CD4-positive, alpha-beta T cell (primary cell): ENCODE measurements around the gene SGSH. TPM values are rescaled to one million over a fixed set of nuclear protein-coding genes. Genes with fewer than 3 reads are reported as not detected.

ENCODE experiments used
- ATAC-seq: fragments of 200-7000 bp; cut with Tn5 transposase; one replicate; pipeline ENCODE4 v1.10.0; 2022; ENCODE audit warnings: mild to moderate bottlenecking; ENCODE audit not compliant: poor library complexity
- CTCF ChIA-PET: fragments of 350-600 bp; sonication (Branson Sonifier 250); formaldehyde crosslinking; loops from one replicate; lab custom pipeline; 2021; ENCODE audit warnings: antibody characterized with exemption, inconsistent platforms; lab: Charles Lee
- POLR2A ChIA-PET: fragments of 350-600 bp; sonication (Branson Sonifier 250); formaldehyde crosslinking; loops from one replicate; lab custom pipeline; 2021; ENCODE audit warnings: antibody characterized with exemption, inconsistent platforms; lab: Charles Lee
- DNase-seq, 14 experiments: peaks; one replicate each; pipeline ENCODE4 v3.0.0-alpha.2; 2013 to 2020; ENCODE audit warnings: mixed read lengths in 2 of 14
- H3K27ac ChIP-seq, 2 donors: one replicate each; pipeline versions ENCODE4 v1.5.1 to v1.7.0; 2013; ENCODE audit warnings: low read length in 2 of 2, low read depth in 1 of 2, mild to moderate bottlenecking in 1 of 2
- H3K27me3 ChIP-seq, 2 experiments: 1 replicate in 1 of 2; 2 replicates in 1 of 2; pipeline versions ENCODE4 v1.6.1 to v1.7.0; 2013; ENCODE audit warnings: low read length in 2 of 2, control low read depth in 1 of 2, mild to moderate bottlenecking in 1 of 2, moderate library complexity in 1 of 2; ENCODE audit not compliant: insufficient read depth in 2 of 2, control insufficient read depth in 1 of 2
- H3K36me3 ChIP-seq: one replicate; pipeline ENCODE4 v1.6.1; 2013; ENCODE audit warnings: low read length, control low read depth; ENCODE audit not compliant: insufficient read depth
- H3K4me1 ChIP-seq: one replicate; pipeline ENCODE4 v1.6.1; 2013; ENCODE audit warnings: low read length, control low read depth; ENCODE audit not compliant: insufficient read depth
- H3K4me3 ChIP-seq: one replicate; pipeline ENCODE4 v1.5.1; 2013; ENCODE audit warnings: mild to moderate bottlenecking, low read length, moderate library complexity
- H3K9me3 ChIP-seq, 2 experiments: 1 replicate in 1 of 2; 2 replicates in 1 of 2; pipeline versions ENCODE4 v1.6.1 to v1.7.0; 2013; ENCODE audit warnings: low read length in 2 of 2, mild to moderate bottlenecking in 2 of 2, control low read depth in 1 of 2, moderate library complexity in 1 of 2; ENCODE audit not compliant: control insufficient read depth in 1 of 2, insufficient read depth in 1 of 2
- H3K27ac Mint-ChIP-seq: one replicate; pipeline ENCODE4 v1.8.0; 2020; ENCODE audit warnings: mixed read lengths
- H3K27me3 Mint-ChIP-seq: one replicate; pipeline ENCODE4 v1.8.0; 2021; ENCODE audit warnings: mixed read lengths
- H3K36me3 Mint-ChIP-seq: one replicate; pipeline ENCODE4 v1.8.0; 2021; ENCODE audit warnings: low read depth, mixed read lengths
- H3K4me1 Mint-ChIP-seq: one replicate; pipeline ENCODE4 v1.8.0; 2021; ENCODE audit warnings: low read depth, mixed read lengths
- H3K4me3 Mint-ChIP-seq: one replicate; pipeline ENCODE4 v1.8.0; 2020; ENCODE audit warnings: mild to moderate bottlenecking, mixed read lengths
- H3K9me3 Mint-ChIP-seq: one replicate; pipeline ENCODE4 v1.8.0; 2020; ENCODE audit warnings: mixed read lengths
- CTCF ChIP-seq: fragments of 200-600 bp; IDR thresholded peaks from one replicate; pipeline ENCODE4 v1.8.0; 2022; ENCODE audit warnings: antibody characterized with exemption, mild to moderate bottlenecking
- intact Hi-C, 2 experiments: fragments of 100-400 bp; cut with DNase I in 1 of 2; cut with micrococcal nuclease in 1 of 2; formaldehyde crosslinking; loops; one replicate each; pipeline versions ENCODE4 v1.15.1 to v1.9.0; 2023 to 2025; cut with DNase I, micrococcal nuclease
- total RNA-seq, 174 experiments: library from RNA in 2 of 174; stranded (reverse) in 2 of 174; gene quantifications; one replicate each; pipeline ENCODE4 v1.2.3 and lab custom pipeline; 2021 to 2026

Gene SGSH
- total RNA-seq, 2 experiments from 2014 or later, result 97.9 to 102 TPM

GRCh38 chr17:80187515-80187941 lies 32.6 kb downstream of the SGSH start:
- no peak for ATAC-seq

DNA sequence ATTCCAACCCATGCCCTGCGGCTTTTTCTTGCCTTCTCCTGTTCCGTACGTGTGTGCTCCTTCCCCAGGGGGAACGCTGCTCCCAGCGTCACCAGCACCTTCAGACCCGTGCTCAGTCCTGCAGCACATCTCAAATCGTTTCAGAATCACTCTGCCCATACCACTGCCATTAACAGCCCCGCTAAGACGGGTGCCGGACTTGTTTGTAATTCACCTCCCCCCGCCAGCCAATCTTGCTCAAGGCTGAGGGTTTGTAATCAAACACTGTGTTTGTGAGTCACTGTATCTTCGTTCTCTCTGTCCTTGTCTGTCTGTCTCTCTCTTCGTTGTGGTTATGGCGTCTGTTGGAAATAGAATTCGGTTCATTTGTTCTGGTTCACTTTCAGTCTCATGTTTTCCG lies 33.0 kb downstream of the SGSH start:
- intact Hi-C loops, result no loop called here

More at GRCh38 chr17:80187515-80187941, 32.6 kb downstream of the SGSH start:
- no peak overlapping the region for H3K27ac ChIP-seq
- no peaks in the 10 kb centered on the region for H3K27me3 ChIP-seq
- H3K9me3 ChIP-seq, result no peaks in the 10 kb centered on the region
- TF ChIP-seq CTCF, result no peak
- DNase-seq, result no peak
- ChIA-PET POLR2A (no interaction called here), CTCF (no interaction called here)
- H3K4me1 ChIP-seq, result no peaks in the 10 kb centered on the region
- H3K4me1 Mint-ChIP-seq, result no peaks in the 10 kb centered on the region
- H3K4me3 ChIP-seq, result no peak overlapping the region
- H3K4me3 Mint-ChIP-seq, result no peak overlapping the region
- H3K36me3 ChIP-seq, result no peaks in the 10 kb centered on the region
- no peaks in the 10 kb centered on the region for H3K36me3 Mint-ChIP-seq
- peaks cover 4% of the 10 kb centered on the region for H3K27me3 Mint-ChIP-seq
- no peaks in the 10 kb centered on the region for H3K9me3 Mint-ChIP-seq
- intact Hi-C loops, result no loop called here
- H3K27ac Mint-ChIP-seq, result no peak overlapping the region

GRCh38 chr17:80185968-80186367 lies 34.2 kb downstream of the SGSH start:
- no peak overlapping the region for H3K27ac Mint-ChIP-seq
- no peak for DNase-seq
- H3K4me3 Mint-ChIP-seq, result no peak overlapping the region
- TF ChIP-seq CTCF, result no peak
- intact Hi-C loops, result no loop called here
- POLR2A ChIA-PET, result no interaction called here
- H3K4me1 Mint-ChIP-seq, result no peaks in the 10 kb centered on the region
- CTCF ChIA-PET, result no interaction called here
- H3K27me3 ChIP-seq, result no peaks in the 10 kb centered on the region
- ATAC-seq, result no peak
- H3K9me3 ChIP-seq, result no peaks in the 10 kb centered on the region
- no peaks in the 10 kb centered on the region for H3K36me3 ChIP-seq
- no peaks in the 10 kb centered on the region for H3K27me3 Mint-ChIP-seq
- no peak overlapping the region for H3K27ac ChIP-seq
- no peak overlapping the region for H3K4me3 ChIP-seq
- no peaks in the 10 kb centered on the region for H3K4me1 ChIP-seq
- H3K36me3 Mint-ChIP-seq, result no peaks in the 10 kb centered on the region
- no peaks in the 10 kb centered on the region for H3K9me3 Mint-ChIP-seq

More for the DNA sequence above, 33.0 kb downstream of the SGSH start:
- TF ChIP-seq CTCF, result no peak
- no peaks in the 10 kb centered on the region for H3K9me3 Mint-ChIP-seq
- Histone ChIP-seq H3K9me3 (no peaks in the 10 kb centered on the region), H3K27me3 (no peaks in the 10 kb centered on the region), H3K4me3 (no peak overlapping the region), H3K36me3 (no peaks in the 10 kb centered on the region), H3K27ac (no peak overlapping the region), H3K4me1 (no peaks in the 10 kb centered on the region)
- H3K36me3 Mint-ChIP-seq, result no peaks in the 10 kb centered on the region
- ChIA-PET POLR2A (no interaction called here), CTCF (no interaction called here)
- H3K27ac Mint-ChIP-seq, result no peak overlapping the region
- H3K27me3 Mint-ChIP-seq, result peaks cover 4% of the 10 kb centered on the region
- DNase-seq (no peak), ATAC-seq (no peak)
- no peak overlapping the region for H3K4me3 Mint-ChIP-seq
- no peaks in the 10 kb centered on the region for H3K4me1 Mint-ChIP-seq
